Neural progenitor cell (in vitro differentiated cells): ENCODE measurements around the gene RANGAP1. TPM values are rescaled to one million over a fixed set of nuclear protein-coding genes. Genes with fewer than 3 reads are reported as not detected.

Experiments used
- DNase-seq: peaks from one replicate; pipeline ENCODE4 v3.0.0-alpha.2; 2016; ENCODE audit warnings: low spot score
- H2AFZ ChIP-seq: fragments of 200-600 bp; sonication (generic); replicated peaks from 2 replicates; pipeline ENCODE4 v1.6.1; 2016; ENCODE audit warnings: antibody characterized with exemption
- H3F3A ChIP-seq: fragments of 200-600 bp; sonication (generic); 2 replicates; pipeline ENCODE4 v1.6.1; 2016; ENCODE audit warnings: antibody characterized with exemption, low read depth
- H3K27ac ChIP-seq: fragments of 200-600 bp; sonication (generic); 2 replicates; pipeline ENCODE4 v1.5.1; 2016; ENCODE audit warnings: mild to moderate bottlenecking
- H3K27me3 ChIP-seq: fragments of 200-600 bp; sonication (generic); 2 replicates; pipeline ENCODE4 v1.6.1; 2016; ENCODE audit warnings: mild to moderate bottlenecking, moderate library complexity
- H3K36me3 ChIP-seq: fragments of 200-600 bp; sonication (generic); 2 replicates; pipeline ENCODE4 v1.5.1; 2016
- H3K4me1 ChIP-seq: fragments of 200-600 bp; sonication (generic); 2 replicates; pipeline ENCODE4 v1.6.1; 2016; ENCODE audit warnings: mixed run types
- H3K4me2 ChIP-seq: fragments of 200-600 bp; sonication (generic); 2 replicates; pipeline ENCODE4 v1.6.1; 2016
- H3K4me3 ChIP-seq: fragments of 200-600 bp; sonication (generic); 2 replicates; pipeline ENCODE4 v1.5.1; 2016
- H3K79me2 ChIP-seq: fragments of 200-600 bp; sonication (generic); 2 replicates; pipeline ENCODE4 v1.6.1; 2016; ENCODE audit warnings: low read depth
- H3K9ac ChIP-seq: fragments of 200-600 bp; sonication (generic); 2 replicates; pipeline ENCODE4 v1.6.1; 2016
- H3K9me3 ChIP-seq: fragments of 200-600 bp; sonication (generic); 2 replicates; pipeline ENCODE4 v1.5.1; 2016; ENCODE audit warnings: low read depth
- H4K20me1 ChIP-seq: fragments of 200-600 bp; sonication (generic); 2 replicates; pipeline ENCODE4 v1.6.1; 2016; ENCODE audit warnings: low read depth
- H3K27ac Mint-ChIP-seq: 3 replicates; pipeline ENCODE4 v1.8.0; 2021; ENCODE audit warnings: mixed read lengths
- H3K27me3 Mint-ChIP-seq: 2 replicates; pipeline ENCODE4 v1.8.0; 2022; ENCODE audit warnings: low read depth, mild to moderate bottlenecking, inconsistent platforms, moderate library complexity, mixed read lengths; ENCODE audit not compliant: insufficient read depth
- H3K36me3 Mint-ChIP-seq: 3 replicates; pipeline ENCODE4 v1.8.0; 2021; ENCODE audit warnings: mixed read lengths
- H3K4me1 Mint-ChIP-seq: 3 replicates; pipeline ENCODE4 v1.8.0; 2021; ENCODE audit warnings: mixed read lengths
- H3K4me3 Mint-ChIP-seq: 3 replicates; pipeline ENCODE4 v1.8.0; 2021; ENCODE audit warnings: mild to moderate bottlenecking, moderate library complexity, mixed read lengths
- H3K9me3 Mint-ChIP-seq: 3 replicates; pipeline ENCODE4 v1.8.0; 2020; ENCODE audit warnings: mixed read lengths
- CTCF ChIP-seq: fragments of 200-600 bp; sonication (generic); IDR thresholded peaks from 2 replicates; pipeline ENCODE4 v1.5.1; 2017; ENCODE audit warnings: antibody characterized with exemption, mild to moderate bottlenecking
- EZH2 ChIP-seq: fragments of 200-600 bp; sonication (generic); IDR thresholded peaks from 2 replicates; pipeline ENCODE4 v1.6.1; 2017; ENCODE audit warnings: antibody characterized with exemption, mild to moderate bottlenecking, moderate library complexity
- EZH2phosphoT487 ChIP-seq: fragments of 200-600 bp; sonication (generic); IDR thresholded peaks from 2 replicates; pipeline ENCODE4 v1.6.1; 2017; ENCODE audit warnings: antibody characterized with exemption
- total RNA-seq: library from RNA; depleted of rRNA; stranded (reverse); fragments of >200 nt; gene quantifications from 2 replicates; pipeline ENCODE4 v1.2.3, GENCODE V29; 2015; ENCODE audit warnings: low replicate concordance

The RANGAP1 gene
- total RNA-seq, 1 donor from 2014 or later: 53.4 TPM

GRCh38 chr22:41257696-41258095, 28.3 kb downstream of the RANGAP1 start:
- Histone ChIP-seq H2AFZ (no peak overlapping the region), H3K4me2 (no peak overlapping the region), H3K9me3 (no peaks in the 10 kb centered on the region), H4K20me1 (peaks cover 5% of the 10 kb centered on the region), H3K9ac (no peak overlapping the region), H3K36me3 (peaks cover 5% of the 10 kb centered on the region), H3K27me3 (no peaks in the 10 kb centered on the region), H3K79me2 (no peaks in the 10 kb centered on the region), H3K4me1 (peaks cover 9% of the 10 kb centered on the region), H3F3A (no peaks in the 10 kb centered on the region), H3K27ac (peak overlapping the region; percentile 3), H3K4me3 (no peak overlapping the region)
- H3K27me3 Mint-ChIP-seq: peaks cover 2% of the 10 kb centered on the region
- H3K9me3 Mint-ChIP-seq: no peaks in the 10 kb centered on the region
- no peak overlapping the region for H3K27ac Mint-ChIP-seq
- TF ChIP-seq EZH2: no peak
- no peak for TF ChIP-seq CTCF
- TF ChIP-seq EZH2phosphoT487: no peak
- peaks cover 26% of the 10 kb centered on the region for H3K36me3 Mint-ChIP-seq
- peaks cover 3% of the 10 kb centered on the region for H3K4me1 Mint-ChIP-seq
- no peak for DNase-seq
- H3K4me3 Mint-ChIP-seq: no peak overlapping the region

- H3K4me3 ChIP-seq: no peak overlapping the region
- H3F3A ChIP-seq: no peaks in the 10 kb centered on the region
- no peaks in the 10 kb centered on the region for H3K79me2 ChIP-seq
- Mint-ChIP-seq H3K36me3 (peaks cover 18% of the 10 kb centered on the region), H3K27ac (no peak overlapping the region), H3K27me3 (no peaks in the 10 kb centered on the region), H3K4me1 (peaks cover 3% of the 10 kb centered on the region), H3K9me3 (no peaks in the 10 kb centered on the region), H3K4me3 (peak overlapping the region; percentile 75)
- H3K27me3 ChIP-seq: no peaks in the 10 kb centered on the region
- H3K9me3 ChIP-seq: no peaks in the 10 kb centered on the region
- peaks cover 9% of the 10 kb centered on the region for H3K4me1 ChIP-seq
- H3K27ac ChIP-seq: no peak overlapping the region
- no peak overlapping the region for H3K9ac ChIP-seq
- peak; percentile 46 for DNase-seq
- TF ChIP-seq EZH2 (no peak), CTCF (no peak), EZH2phosphoT487 (no peak)
- H4K20me1 ChIP-seq: peaks cover 5% of the 10 kb centered on the region
- H3K4me2 ChIP-seq: no peak overlapping the region
- H2AFZ ChIP-seq: no peak overlapping the region
- H3K36me3 ChIP-seq: peaks cover 5% of the 10 kb centered on the region
Measured at GRCh38 chr22:41256254-41257253, 29.4 kb downstream of the RANGAP1 start.

GRCh38 chr22:41254230-41254629, 31.8 kb downstream of the RANGAP1 start:
- Mint-ChIP-seq H3K27me3 (peaks cover 2% of the 10 kb centered on the region), H3K27ac (no peak overlapping the region), H3K4me1 (peaks cover 3% of the 10 kb centered on the region), H3K36me3 (peaks cover 30% of the 10 kb centered on the region), H3K4me3 (no peak overlapping the region), H3K9me3 (no peaks in the 10 kb centered on the region)
- Histone ChIP-seq H2AFZ (no peak overlapping the region), H3K4me3 (no peak overlapping the region), H3K4me1 (peaks cover 9% of the 10 kb centered on the region), H3K36me3 (no peaks in the 10 kb centered on the region), H3K9me3 (no peaks in the 10 kb centered on the region), H3K27me3 (no peaks in the 10 kb centered on the region), H3F3A (no peaks in the 10 kb centered on the region), H3K79me2 (no peaks in the 10 kb centered on the region), H3K9ac (no peak overlapping the region), H4K20me1 (peaks cover 5% of the 10 kb centered on the region), H3K27ac (no peak overlapping the region), H3K4me2 (no peak overlapping the region)
- no peak for DNase-seq
- TF ChIP-seq EZH2 (no peak), CTCF (no peak), EZH2phosphoT487 (no peak)
